SU-DHL-6 (cell line): Measurements from ENCODE around the gene POU6F2.

ENCODE experiments used
- H2AFZ ChIP-seq: fragments of 200-600 bp; sonication (generic); 2 replicates; pipeline ENCODE4 v1.6.1; 2014; ENCODE audit warnings: low read depth, mild to moderate bottlenecking, moderate library complexity, mixed read lengths, antibody characterized with exemption, low read length; ENCODE audit not compliant: severe bottlenecking
- H3F3A ChIP-seq: fragments of 200-600 bp; shearing (Covaris generic); 2 replicates; pipeline ENCODE4 v1.6.0; 2016; ENCODE audit warnings: antibody characterized with exemption, mild to moderate bottlenecking; ENCODE audit not compliant: insufficient read depth
- H3K27ac ChIP-seq: fragments of 200-600 bp; sonication (generic); 2 replicates; pipeline ENCODE4 v1.5.1; 2016; ENCODE audit warnings: low read depth, mild to moderate bottlenecking, low read length, moderate library complexity, mixed read lengths
- H3K27me3 ChIP-seq: fragments of 200-600 bp; sonication (generic), shearing (Covaris generic); 2 replicates; pipeline ENCODE4 v1.6.0; 2014; ENCODE audit warnings: mild to moderate bottlenecking, low read length
- H3K36me3 ChIP-seq: fragments of 200-600 bp; sonication (generic); 2 replicates; pipeline ENCODE4 v1.6.1; 2014; ENCODE audit warnings: mild to moderate bottlenecking, low read length, mixed read lengths
- H3K4me2 ChIP-seq: fragments of 300-600, 200-600 bp; shearing (Covaris generic), sonication (generic); 2 replicates; pipeline ENCODE4 v1.6.0; 2014; ENCODE audit warnings: low read length, low read depth, mild to moderate bottlenecking; ENCODE audit not compliant: poor library complexity, severe bottlenecking
- H3K4me3 ChIP-seq: fragments of 200-600 bp; sonication (generic); 2 replicates; pipeline ENCODE4 v1.5.1; 2014; ENCODE audit warnings: antibody characterized with exemption, low read length, mild to moderate bottlenecking, mixed read lengths; ENCODE audit not compliant: insufficient read depth, poor library complexity, severe bottlenecking
- H3K79me2 ChIP-seq: fragments of 200-600 bp; sonication (generic); 2 replicates; pipeline ENCODE4 v1.6.1; 2014; ENCODE audit warnings: mild to moderate bottlenecking, low read length, moderate library complexity; ENCODE audit not compliant: insufficient read depth
- H3K9ac ChIP-seq: fragments of 200-600 bp; sonication (generic); 2 replicates; pipeline ENCODE4 v1.7.0; 2014; ENCODE audit warnings: mild to moderate bottlenecking, low read length
- H3K9me2 ChIP-seq: fragments of 200-600 bp; sonication (generic); replicated peaks from 2 replicates; pipeline ENCODE4 v1.6.1; 2014; ENCODE audit warnings: low read length; ENCODE audit not compliant: insufficient read depth
- H3K9me3 ChIP-seq: fragments of 200-600 bp; sonication (generic); 2 replicates; pipeline ENCODE4 v1.6.1; 2014; ENCODE audit warnings: low read length, mixed read lengths; ENCODE audit not compliant: insufficient read depth
- H4K20me1 ChIP-seq: fragments of 200-600 bp; sonication (generic); 2 replicates; pipeline ENCODE4 v1.6.1; 2014; ENCODE audit warnings: low read depth, mild to moderate bottlenecking, antibody characterized with exemption, low read length, moderate library complexity, mixed read lengths
- EZH2phosphoT487 ChIP-seq: fragments of 200-600 bp; sonication (generic), shearing (Covaris generic); conservative IDR thresholded peaks from 2 replicates; pipeline ENCODE4 v1.6.1; 2018; ENCODE audit warnings: mild to moderate bottlenecking, antibody characterized with exemption, low read length, moderate library complexity, mixed read lengths
- TF ChIP-seq, protein P1 (sequence below): fragments of 200-600 bp; sonication (generic); IDR thresholded peaks from one replicate; pipeline ENCODE4 v1.5.1; 2017; ENCODE audit warnings: antibody characterized with exemption, mild to moderate bottlenecking, low read length, moderate library complexity; ENCODE audit not compliant: insufficient read depth, poor library complexity, severe bottlenecking

Gene POU6F2

GRCh38 chr7:39199951-39200350, 222.2 kb downstream of the POU6F2 start:
- Histone ChIP-seq H3K4me2 (no peak overlapping the region), H3K27me3 (no peaks in the 10 kb centered on the region), H3K79me2 (no peaks in the 10 kb centered on the region), H3F3A (no peaks in the 10 kb centered on the region), H3K27ac (no peak overlapping the region), H3K4me3 (no peak overlapping the region), H3K9me3 (no peaks in the 10 kb centered on the region), H3K9ac (no peak overlapping the region), H4K20me1 (no peaks in the 10 kb centered on the region), H3K9me2 (no peaks in the 10 kb centered on the region), H2AFZ (no peak overlapping the region), H3K36me3 (no peaks in the 10 kb centered on the region)
- no peak for TF ChIP-seq EZH2phosphoT487
- TF ChIP-seq, protein P1, sequence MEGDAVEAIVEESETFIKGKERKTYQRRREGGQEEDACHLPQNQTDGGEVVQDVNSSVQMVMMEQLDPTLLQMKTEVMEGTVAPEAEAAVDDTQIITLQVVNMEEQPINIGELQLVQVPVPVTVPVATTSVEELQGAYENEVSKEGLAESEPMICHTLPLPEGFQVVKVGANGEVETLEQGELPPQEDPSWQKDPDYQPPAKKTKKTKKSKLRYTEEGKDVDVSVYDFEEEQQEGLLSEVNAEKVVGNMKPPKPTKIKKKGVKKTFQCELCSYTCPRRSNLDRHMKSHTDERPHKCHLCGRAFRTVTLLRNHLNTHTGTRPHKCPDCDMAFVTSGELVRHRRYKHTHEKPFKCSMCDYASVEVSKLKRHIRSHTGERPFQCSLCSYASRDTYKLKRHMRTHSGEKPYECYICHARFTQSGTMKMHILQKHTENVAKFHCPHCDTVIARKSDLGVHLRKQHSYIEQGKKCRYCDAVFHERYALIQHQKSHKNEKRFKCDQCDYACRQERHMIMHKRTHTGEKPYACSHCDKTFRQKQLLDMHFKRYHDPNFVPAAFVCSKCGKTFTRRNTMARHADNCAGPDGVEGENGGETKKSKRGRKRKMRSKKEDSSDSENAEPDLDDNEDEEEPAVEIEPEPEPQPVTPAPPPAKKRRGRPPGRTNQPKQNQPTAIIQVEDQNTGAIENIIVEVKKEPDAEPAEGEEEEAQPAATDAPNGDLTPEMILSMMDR = no peak

- TF ChIP-seq EZH2phosphoT487 = no peak
- TF ChIP-seq, protein P1 = no peak
- no peaks in the 10 kb centered on the region for H4K20me1 ChIP-seq
- H3K79me2 ChIP-seq = no peaks in the 10 kb centered on the region
- H3K27ac ChIP-seq = no peak overlapping the region
- H3K4me2 ChIP-seq = no peak overlapping the region
- no peaks in the 10 kb centered on the region for H3K9me2 ChIP-seq
- H3K36me3 ChIP-seq = no peaks in the 10 kb centered on the region
- no peak overlapping the region for H3K4me3 ChIP-seq
- no peak overlapping the region for H3K9ac ChIP-seq
- H3F3A ChIP-seq = no peaks in the 10 kb centered on the region
- no peaks in the 10 kb centered on the region for H3K27me3 ChIP-seq
- H3K9me3 ChIP-seq = no peaks in the 10 kb centered on the region
- H2AFZ ChIP-seq = no peak overlapping the region
These were observed 224.3 kb downstream of the POU6F2 start for GRCh38 chr7:39202041-39202440.

- no peak for TF ChIP-seq EZH2phosphoT487
- TF ChIP-seq, protein P1 = no peak
- H3K27me3 ChIP-seq = peaks cover 3% of the 10 kb centered on the region; the same call in 1 of the 2 replicates
- no peak overlapping the region for H3K4me3 ChIP-seq
- no peaks in the 10 kb centered on the region for H3F3A ChIP-seq
- H3K36me3 ChIP-seq = no peaks in the 10 kb centered on the region
- H2AFZ ChIP-seq = no peak overlapping the region
- no peaks in the 10 kb centered on the region for H3K79me2 ChIP-seq
- H3K4me2 ChIP-seq = no peak overlapping the region
- H3K9me3 ChIP-seq = no peaks in the 10 kb centered on the region
- no peak overlapping the region for H3K27ac ChIP-seq
- H4K20me1 ChIP-seq = no peaks in the 10 kb centered on the region
- H3K9ac ChIP-seq = no peak overlapping the region
- H3K9me2 ChIP-seq = no peaks in the 10 kb centered on the region
These were observed 232.7 kb downstream of the POU6F2 start for GRCh38 chr7:39210362-39210761.
